Epithelial cell of esophagus (primary cell): ENCODE results near the gene BMPR1A.
A peak's percentile ranks its signal among the peaks of the same experiment; 100 is the strongest.

ENCODE experiments used
- DNase-seq: peaks from one replicate; pipeline ENCODE4 v3.0.0; 2010; ENCODE audit warnings: low read depth
- H3K4me3 ChIP-seq: 2 replicates; pipeline ENCODE4 v1.5.1; 2011; ENCODE audit warnings: mild to moderate bottlenecking, low read length, control low read depth
- TF ChIP-seq, protein P1 (sequence below): IDR thresholded peaks from 2 replicates; pipeline ENCODE4 v1.5.1; 2011; ENCODE audit warnings: low read depth, mild to moderate bottlenecking, low read length, control low read depth, inconsistent platforms; ENCODE audit not compliant: insufficient read depth; ENCODE audit errors: missing control alignments

Gene BMPR1A

GRCh38 chr10:86963341-86963919 lies 207.0 kb downstream of the BMPR1A start:
- DNase-seq: no peak
- no peak overlapping the region for H3K4me3 ChIP-seq

DNA sequence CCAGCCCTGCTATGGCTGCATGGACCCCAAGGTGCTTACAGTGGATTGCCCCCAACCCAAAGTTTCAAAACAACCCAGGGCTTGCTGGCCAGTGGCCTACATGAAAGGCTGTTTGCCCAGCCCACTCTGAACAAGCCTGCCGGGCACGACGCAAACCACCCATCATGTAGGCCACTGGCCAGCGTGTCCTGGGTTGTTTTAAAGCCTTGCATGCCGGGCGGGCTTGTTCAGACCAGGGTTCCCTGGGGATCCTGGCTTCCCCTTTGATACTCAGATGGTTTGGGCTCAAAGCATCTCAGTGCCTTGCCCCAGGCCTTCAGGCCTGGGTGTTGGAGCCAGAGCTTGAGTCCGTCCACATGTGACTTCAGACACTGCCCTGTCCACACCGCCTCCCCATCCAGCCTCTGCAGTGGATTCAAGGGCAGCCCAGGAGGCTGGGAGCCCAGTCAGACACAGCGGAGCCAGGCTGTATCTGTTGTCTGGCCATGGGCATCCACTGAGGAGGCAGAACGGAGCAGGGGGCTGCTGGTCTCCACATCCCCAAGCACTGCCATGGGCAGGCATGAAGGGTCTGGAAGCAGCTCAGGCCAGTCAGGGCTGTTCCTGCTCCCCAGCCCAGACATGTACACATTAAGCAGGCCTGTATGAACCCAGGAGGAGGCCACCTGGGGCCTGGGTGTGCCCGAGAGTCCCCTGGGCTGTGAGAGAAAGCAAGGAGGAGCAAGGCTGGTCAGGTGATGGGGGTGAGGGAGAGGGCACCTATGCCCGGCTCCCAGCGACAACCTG lies 207.8 kb downstream of the BMPR1A start:
- H3K4me3 ChIP-seq: no peak overlapping the region
- no peak for DNase-seq
- TF ChIP-seq, protein P1, sequence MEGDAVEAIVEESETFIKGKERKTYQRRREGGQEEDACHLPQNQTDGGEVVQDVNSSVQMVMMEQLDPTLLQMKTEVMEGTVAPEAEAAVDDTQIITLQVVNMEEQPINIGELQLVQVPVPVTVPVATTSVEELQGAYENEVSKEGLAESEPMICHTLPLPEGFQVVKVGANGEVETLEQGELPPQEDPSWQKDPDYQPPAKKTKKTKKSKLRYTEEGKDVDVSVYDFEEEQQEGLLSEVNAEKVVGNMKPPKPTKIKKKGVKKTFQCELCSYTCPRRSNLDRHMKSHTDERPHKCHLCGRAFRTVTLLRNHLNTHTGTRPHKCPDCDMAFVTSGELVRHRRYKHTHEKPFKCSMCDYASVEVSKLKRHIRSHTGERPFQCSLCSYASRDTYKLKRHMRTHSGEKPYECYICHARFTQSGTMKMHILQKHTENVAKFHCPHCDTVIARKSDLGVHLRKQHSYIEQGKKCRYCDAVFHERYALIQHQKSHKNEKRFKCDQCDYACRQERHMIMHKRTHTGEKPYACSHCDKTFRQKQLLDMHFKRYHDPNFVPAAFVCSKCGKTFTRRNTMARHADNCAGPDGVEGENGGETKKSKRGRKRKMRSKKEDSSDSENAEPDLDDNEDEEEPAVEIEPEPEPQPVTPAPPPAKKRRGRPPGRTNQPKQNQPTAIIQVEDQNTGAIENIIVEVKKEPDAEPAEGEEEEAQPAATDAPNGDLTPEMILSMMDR: no peak

More at GRCh38 chr10:86963341-86963919, 207.0 kb downstream of the BMPR1A start:
- TF ChIP-seq, protein P1: no peak

DNA sequence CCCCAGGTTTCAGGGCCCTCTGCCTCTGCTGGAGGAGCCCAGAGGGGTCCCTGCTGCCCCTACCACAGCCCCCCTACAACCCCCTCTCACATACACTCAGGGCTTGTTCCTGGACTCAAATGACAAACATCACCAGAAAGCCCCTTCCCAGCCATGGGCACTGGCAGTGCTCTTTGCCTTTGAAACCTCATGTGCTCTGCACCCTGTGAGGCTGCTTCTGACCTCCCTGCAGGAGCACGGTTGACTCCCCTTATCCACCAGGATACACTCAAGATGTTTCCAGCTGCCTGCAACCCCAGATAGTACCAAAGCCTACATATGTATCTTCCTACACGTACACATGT lies 208.4 kb downstream of the BMPR1A start:
- DNase-seq: no peak
- TF ChIP-seq, protein P1: no peak
- H3K4me3 ChIP-seq: no peak overlapping the region

DNA sequence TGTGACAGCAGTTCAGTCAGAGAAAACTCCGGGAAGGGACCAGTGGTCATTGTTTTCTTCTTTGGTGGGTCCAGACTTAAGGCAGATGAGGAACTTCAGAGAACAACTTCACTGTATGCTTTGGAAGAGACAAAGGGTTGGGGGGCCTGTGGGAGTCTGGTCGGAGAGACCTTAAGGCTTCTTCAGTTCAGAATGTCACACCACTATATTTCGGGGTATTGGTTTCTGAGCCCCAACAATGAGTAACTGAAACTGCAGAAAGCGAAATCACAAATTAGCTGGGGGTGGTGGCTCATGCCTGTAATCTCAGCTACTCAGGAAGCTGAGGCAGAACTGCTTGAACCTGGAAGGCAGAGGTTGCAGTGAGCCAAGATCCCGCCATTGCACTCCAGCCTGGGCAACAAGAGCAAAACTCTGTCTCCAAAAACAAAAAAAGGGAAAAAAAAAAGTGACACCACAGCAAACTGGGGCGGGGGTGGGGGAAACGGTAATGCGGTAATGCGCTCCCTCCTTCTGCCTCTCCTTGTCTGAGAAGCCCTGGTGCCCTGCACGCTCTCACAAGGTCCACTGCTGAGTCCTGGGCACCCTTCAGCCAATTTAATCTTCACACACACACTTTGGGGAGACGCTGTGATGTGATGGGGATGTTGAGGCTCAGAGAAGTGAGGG lies 209.7 kb downstream of the BMPR1A start:
- no peak for DNase-seq
- H3K4me3 ChIP-seq: no peak overlapping the region
- TF ChIP-seq, protein P1: no peak

GRCh38 chr10:86967481-86967941 lies 211.1 kb downstream of the BMPR1A start:
- no peak for DNase-seq
- H3K4me3 ChIP-seq: peak overlapping the region; percentile 56
- TF ChIP-seq, protein P1: no peak

- peak; percentile 89 for DNase-seq
- H3K4me3 ChIP-seq: peak within 1 kb of the TSS; percentile 56
- TF ChIP-seq, protein P1: no peak
These were observed 212.0 kb downstream of the BMPR1A start, which contains the start of gene ADIRF for GRCh38 chr10:86968271-86968993. Gene ADIRF (plus strand): TSS chr10:86968482. CDS start chr10:86968545, 63 bp downstream.
